H9 (cell line): Measurements from ENCODE around the gene ARID1B. TPM values are rescaled to one million over a fixed set of nuclear protein-coding genes. Genes with fewer than 3 reads are reported as not detected.

ENCODE experiments used
- DNase-seq: peaks from one replicate; pipeline ENCODE4 v3.0.0-alpha.2; 2017
- H2AFZ ChIP-seq: one replicate; pipeline ENCODE4 v1.6.1; 2013; ENCODE audit warnings: mild to moderate bottlenecking, low read length, control low read depth, moderate library complexity
- H2AK5ac ChIP-seq: 2 replicates; pipeline ENCODE4 v1.6.1; 2013; ENCODE audit warnings: low read length, control low read depth, mixed read lengths; ENCODE audit not compliant: insufficient read length
- H2BK120ac ChIP-seq: one replicate; pipeline ENCODE4 v1.6.1; 2013; ENCODE audit warnings: low read depth, mild to moderate bottlenecking, low read length, control low read depth, inconsistent platforms; ENCODE audit not compliant: poor library complexity, severe bottlenecking
- H2BK12ac ChIP-seq: 2 replicates; pipeline ENCODE4 v1.6.1; 2013; ENCODE audit warnings: low read length, control low read depth, mixed read lengths, low read depth; ENCODE audit not compliant: insufficient read length
- H2BK15ac ChIP-seq: 2 replicates; pipeline ENCODE4 v1.6.1; 2013; ENCODE audit warnings: low read depth, low read length, control low read depth
- H2BK20ac ChIP-seq: one replicate; pipeline ENCODE4 v1.6.1; 2013; ENCODE audit warnings: low read depth, mild to moderate bottlenecking, low read length, control low read depth, inconsistent platforms; ENCODE audit not compliant: poor library complexity, severe bottlenecking
- H2BK5ac ChIP-seq: 2 replicates; pipeline ENCODE4 v1.6.1; 2013; ENCODE audit warnings: low read length, control low read depth, mixed read lengths; ENCODE audit not compliant: insufficient read length
- H3K14ac ChIP-seq: 2 replicates; pipeline ENCODE4 v1.6.1; 2013; ENCODE audit warnings: low read length, control low read depth; ENCODE audit not compliant: insufficient read depth
- H3K18ac ChIP-seq: 2 replicates; pipeline ENCODE4 v1.6.1; 2013; ENCODE audit warnings: low read depth, mild to moderate bottlenecking, mixed read lengths, low read length, control low read depth; ENCODE audit not compliant: insufficient read length
- H3K23ac ChIP-seq: 2 replicates; pipeline ENCODE4 v1.6.1; 2013; ENCODE audit warnings: low read length, control low read depth, mixed read lengths, low read depth; ENCODE audit not compliant: insufficient read length
- H3K23me2 ChIP-seq: 2 replicates; pipeline ENCODE4 v1.6.1; 2013; ENCODE audit warnings: low read depth, mild to moderate bottlenecking, mixed read lengths, low read length, control low read depth; ENCODE audit not compliant: insufficient read length, poor library complexity, severe bottlenecking
- H3K27ac ChIP-seq: 2 replicates; pipeline ENCODE4 v1.5.1; 2013; ENCODE audit warnings: low read length, control low read depth, mixed read lengths, low read depth; ENCODE audit not compliant: insufficient read length
- H3K27me3 ChIP-seq: 2 replicates; pipeline ENCODE4 v1.6.1; 2013; ENCODE audit warnings: low read length, control low read depth, inconsistent platforms; ENCODE audit not compliant: insufficient read depth
- H3K4ac ChIP-seq: 2 replicates; pipeline ENCODE4 v1.6.1; 2013; ENCODE audit warnings: low read depth, mild to moderate bottlenecking, control low read depth, inconsistent platforms, low read length, moderate library complexity
- H3K4me1 ChIP-seq: 2 replicates; pipeline ENCODE4 v1.6.1; 2013; ENCODE audit warnings: low read length, control low read depth, inconsistent platforms; ENCODE audit not compliant: insufficient read depth
- H3K4me2 ChIP-seq: 2 replicates; pipeline ENCODE4 v1.6.1; 2013; ENCODE audit warnings: low read length, control low read depth, mixed read lengths; ENCODE audit not compliant: insufficient read length, insufficient read depth
- H3K56ac ChIP-seq: 2 replicates; pipeline ENCODE4 v1.6.1; 2013; ENCODE audit warnings: low read depth, mild to moderate bottlenecking, mixed read lengths, low read length, control low read depth; ENCODE audit not compliant: insufficient read length
- H3K79me1 ChIP-seq: 2 replicates; pipeline ENCODE4 v1.6.1; 2013; ENCODE audit warnings: low read depth, mild to moderate bottlenecking, moderate library complexity, low read length, control low read depth, inconsistent platforms; ENCODE audit not compliant: insufficient read depth, poor library complexity, severe bottlenecking
- H3K79me2 ChIP-seq: 2 replicates; pipeline ENCODE4 v1.6.1; 2013; ENCODE audit warnings: low read length, control low read depth, inconsistent platforms; ENCODE audit not compliant: insufficient read depth
- H3K9ac ChIP-seq: 2 replicates; pipeline ENCODE4 v1.6.1; 2013; ENCODE audit warnings: low read length, control low read depth, mixed read lengths; ENCODE audit not compliant: insufficient read length; ENCODE audit errors: extremely low read depth
- H3K9me3 ChIP-seq: one replicate; pipeline ENCODE4 v1.6.1; 2013; ENCODE audit warnings: low read depth, low read length, inconsistent platforms; ENCODE audit not compliant: control insufficient read depth
- H3T11ph ChIP-seq: one replicate; pipeline ENCODE4 v1.6.1; 2013; ENCODE audit warnings: mild to moderate bottlenecking, low read length, control low read depth, inconsistent platforms
- H4K20me1 ChIP-seq: one replicate; pipeline ENCODE4 v1.6.1; 2013; ENCODE audit not compliant: control insufficient read depth, insufficient read length, insufficient read depth
- H4K5ac ChIP-seq: 2 replicates; pipeline ENCODE4 v1.6.1; 2013; ENCODE audit warnings: low read depth, mild to moderate bottlenecking, mixed read lengths, low read length, control low read depth; ENCODE audit not compliant: insufficient read length
- H4K8ac ChIP-seq: replicated peaks from 2 replicates; pipeline ENCODE4 v1.6.1; 2013; ENCODE audit warnings: low read length, control low read depth, mixed read lengths, low read depth; ENCODE audit not compliant: insufficient read length
- H4K91ac ChIP-seq: 2 replicates; pipeline ENCODE4 v1.6.1; 2013; ENCODE audit warnings: low read depth, mild to moderate bottlenecking, moderate library complexity, mixed read lengths, low read length, control low read depth; ENCODE audit not compliant: insufficient read length
- H3K27ac Mint-ChIP-seq, 3 experiments: 2 replicates in 2 of 3; 3 replicates in 1 of 3; pipeline ENCODE4 v1.8.0; 2020 to 2021; ENCODE audit warnings: mixed read lengths in 3 of 3, mild to moderate bottlenecking in 1 of 3, moderate library complexity in 1 of 3
- H3K27me3 Mint-ChIP-seq: 2 replicates; pipeline ENCODE4 v1.8.0; 2021; ENCODE audit warnings: low read depth, mild to moderate bottlenecking, moderate library complexity, mixed read lengths
- H3K36me3 Mint-ChIP-seq, 3 experiments: 2 replicates in 2 of 3; 3 replicates in 1 of 3; pipeline ENCODE4 v1.8.0; 2020 to 2021; ENCODE audit warnings: low read depth in 3 of 3, mixed read lengths in 3 of 3; ENCODE audit not compliant: insufficient read depth in 1 of 3
- H3K4me1 Mint-ChIP-seq, 2 experiments: 2 replicates each; pipeline ENCODE4 v1.8.0; 2020; ENCODE audit warnings: mixed read lengths in 2 of 2
- H3K4me3 Mint-ChIP-seq, 2 experiments: 2 replicates in 1 of 2; 3 replicates in 1 of 2; pipeline ENCODE4 v1.8.0; 2020 to 2021; ENCODE audit warnings: mild to moderate bottlenecking in 2 of 2, mixed read lengths in 2 of 2, moderate library complexity in 1 of 2
- H3K9me3 Mint-ChIP-seq, 2 experiments: 2 replicates in 1 of 2; 3 replicates in 1 of 2; pipeline ENCODE4 v1.8.0; 2020; ENCODE audit warnings: mild to moderate bottlenecking in 2 of 2, mixed read lengths in 2 of 2, moderate library complexity in 1 of 2
- CTCF ChIP-seq: fragments of 200-600 bp; sonication (generic); conservative IDR thresholded peaks from 3 replicates; pipeline ENCODE4 v1.8.0; 2021; ENCODE audit warnings: antibody characterized with exemption, mild to moderate bottlenecking
- WGBS: extraction: QIAGEN DNeasy Blood & Tissue Kit; methylation state at CpG from one replicate; pipeline ENCODE4 v1.1.7; 2013; ENCODE audit warnings: missing lambda C conversion rate, low lambda C conversion rate, mixed read lengths; ENCODE audit not compliant: insufficient read length; ENCODE audit errors: extremely low coverage; 5-methylcytosine and 5-hydroxymethylcytosine counted together
- total RNA-seq: library from RNA; stranded (reverse); gene quantifications from 2 replicates; pipeline ENCODE4 v1.2.1, GENCODE V29; 2021

ARID1B gene
- total RNA-seq, 1 experiment from 2014 or later = 88.2 TPM

- Histone ChIP-seq H3K27me3 (no peaks in the 10 kb centered on the region), H3K9ac (no peak overlapping the region), H3K14ac (no peak overlapping the region), H3K79me2 (no peaks in the 10 kb centered on the region), H4K91ac (no peak overlapping the region), H2BK120ac (no peak overlapping the region), H3K79me1 (no peaks in the 10 kb centered on the region), H2BK12ac (no peak overlapping the region), H3K56ac (no peak overlapping the region), H3K9me3 (no peaks in the 10 kb centered on the region), H3K23me2 (no peaks in the 10 kb centered on the region), H2AFZ (no peak overlapping the region), H3K18ac (no peak overlapping the region), H3K4me2 (no peak overlapping the region), H2BK5ac (no peak overlapping the region), H4K5ac (no peak overlapping the region), H2BK20ac (no peak overlapping the region), H3T11ph (no peak overlapping the region), H3K27ac (no peak overlapping the region), H4K20me1 (no peaks in the 10 kb centered on the region), H4K8ac (no peak overlapping the region), H3K23ac (no peak overlapping the region), H2AK5ac (no peak overlapping the region), H2BK15ac (no peak overlapping the region), H3K4ac (no peak overlapping the region), H3K4me1 (peaks cover 5% of the 10 kb centered on the region; the same call in 1 of the 2 replicates)
- Mint-ChIP-seq H3K27ac (no peak overlapping the region), H3K4me3 (no peak overlapping the region), H3K36me3 (no peaks in the 10 kb centered on the region; a peak in 2 of 7 replicates), H3K4me1 (peaks cover 47 to 49% of the 10 kb centered on the region in 2 experiments), H3K9me3 (no peaks in the 10 kb centered on the region), H3K27me3 (no peaks in the 10 kb centered on the region)
- no CpG with 5 or more reads among the region's 1 CpG for WGBS
- no peak for DNase-seq
- no peak for TF ChIP-seq CTCF
Observed at GRCh38 chr6:157074969-157075368, 297.8 kb downstream of the ARID1B start.
